Muscle layer of duodenum (tissue), 2 donors: Measurements from ENCODE around the gene BEX3.
A peak's percentile ranks its signal among the peaks of the same experiment; 100 is the strongest.

Experiments used
- H3K27ac ChIP-seq: one replicate; pipeline ENCODE4 v1.7.0; 2013; ENCODE audit warnings: mild to moderate bottlenecking, low read length
- H3K27me3 ChIP-seq: one replicate; pipeline ENCODE4 v1.7.0; 2013; ENCODE audit warnings: low read depth, mild to moderate bottlenecking, control low read depth, low read length
- H3K36me3 ChIP-seq, 2 donors: one replicate each; pipeline ENCODE4 v1.7.0; 2013; ENCODE audit warnings: low read length in 2 of 2, control low read depth in 1 of 2, mild to moderate bottlenecking in 1 of 2; ENCODE audit not compliant: insufficient read depth in 2 of 2, control insufficient read depth in 1 of 2
- H3K4me1 ChIP-seq, 2 donors: one replicate each; pipeline ENCODE4 v1.7.0; 2013; ENCODE audit warnings: low read length in 2 of 2, mild to moderate bottlenecking in 2 of 2, control low read depth in 1 of 2, moderate library complexity in 1 of 2; ENCODE audit not compliant: insufficient read depth in 2 of 2, control insufficient read depth in 1 of 2
- H3K4me3 ChIP-seq, 2 donors: one replicate each; pipeline ENCODE4 v1.7.0; 2013; ENCODE audit warnings: low read length in 2 of 2, low read depth in 1 of 2, mild to moderate bottlenecking in 1 of 2
- H3K9me3 ChIP-seq, 2 donors: one replicate each; pipeline ENCODE4 v1.7.0; 2013; ENCODE audit warnings: low read length in 2 of 2, control low read depth in 1 of 2, mild to moderate bottlenecking in 1 of 2; ENCODE audit not compliant: control insufficient read depth in 1 of 2
- donor health status: healthy.

Gene BEX3

DNA sequence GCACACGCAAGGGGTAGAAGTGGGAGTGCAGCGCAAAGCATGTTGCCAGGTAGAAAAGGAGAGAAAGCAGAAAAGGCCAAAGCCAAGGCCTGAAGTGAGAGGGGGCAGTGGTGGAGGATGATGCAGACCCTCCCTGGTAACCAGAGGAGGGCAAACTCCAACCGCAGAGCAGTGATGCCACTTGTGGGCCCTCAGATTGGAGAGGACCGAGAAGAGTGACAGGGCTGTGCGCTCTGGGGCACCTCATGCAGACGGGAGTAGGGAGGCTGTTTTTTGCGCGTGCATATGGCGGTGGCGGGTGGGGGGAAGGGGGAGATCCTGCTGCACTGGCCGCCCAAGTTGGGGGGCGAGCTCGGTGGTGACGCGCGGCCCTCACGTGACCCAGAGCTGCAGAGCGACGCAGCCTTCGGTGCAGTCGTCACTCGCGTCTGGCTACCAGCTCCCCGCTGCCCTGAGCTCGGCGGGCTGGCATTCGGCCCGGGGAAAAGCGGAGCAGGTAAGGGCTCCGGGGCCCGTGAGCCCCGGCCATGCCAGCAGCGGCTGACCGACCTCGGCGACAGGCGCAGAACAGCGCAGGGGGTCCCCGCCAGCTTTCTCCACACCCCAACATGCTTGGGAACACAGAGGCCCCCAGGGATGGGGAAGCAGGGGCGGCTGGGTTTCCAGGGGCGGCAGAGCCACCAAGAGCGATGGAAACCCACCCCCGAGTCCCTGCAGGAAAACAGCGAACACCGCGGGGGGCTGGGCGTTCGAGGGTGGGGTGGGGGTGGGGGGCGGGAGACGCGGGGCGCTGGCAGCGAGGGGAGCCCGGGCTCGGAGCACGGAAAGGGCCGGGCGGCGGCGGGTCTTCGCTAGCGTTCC lies at the start of gene BEX3:
Gene BEX3, plus strand, starts transcription at position 421 of the 861 bp plus-strand sequence. CDS start 984 bp downstream, outside the sequence.
- H3K27me3 ChIP-seq, result no peaks in the 10 kb centered on the region
- peak within 1 kb of the TSS; percentile 63 to 71 for H3K4me3 ChIP-seq

DNA sequence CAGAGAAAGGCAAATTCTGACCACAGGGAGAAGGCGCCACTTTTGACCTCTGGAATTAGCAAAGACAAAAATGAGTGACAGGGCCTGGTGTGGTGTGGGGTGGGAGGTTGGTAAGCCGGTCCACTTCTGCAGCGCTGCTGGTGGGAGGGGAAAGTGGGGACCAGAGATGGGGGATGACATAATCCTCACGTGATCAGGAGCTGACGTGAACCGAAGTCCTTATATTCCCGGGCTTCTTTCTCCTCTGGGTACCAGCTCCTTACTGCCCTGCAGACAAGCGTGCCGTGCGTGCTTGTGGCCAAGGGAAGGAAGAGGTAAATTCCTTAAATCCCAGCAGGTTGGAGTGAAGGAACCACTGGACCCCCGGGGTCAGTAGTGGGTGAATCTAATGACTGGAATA lies 46.3 kb upstream of the BEX3 start, which contains the start of gene TCEAL7:
Gene TCEAL7, plus strand, starts transcription at position 249 of the 400 bp plus-strand sequence. CDS start 1,165 bp downstream, outside the sequence.
- no peaks in the 10 kb centered on the region for H3K27me3 ChIP-seq
- H3K4me1 ChIP-seq, result peaks cover 0 to 3% of the 10 kb centered on the region in 2 donors
- H3K9me3 ChIP-seq, result no peaks in the 10 kb centered on the region
- peak within 1 kb of the TSS; percentile 31 for H3K27ac ChIP-seq
- H3K4me3 ChIP-seq, result peak within 1 kb of the TSS; percentile 52 to 59
- no peaks in the 10 kb centered on the region for H3K36me3 ChIP-seq

More for the DNA sequence above, at the start of gene BEX3:
- H3K4me1 ChIP-seq, result no peaks in the 10 kb centered on the region
- no peaks in the 10 kb centered on the region for H3K36me3 ChIP-seq
- H3K9me3 ChIP-seq, result no peaks in the 10 kb centered on the region
- H3K27ac ChIP-seq, result no peak within 1 kb of the TSS

DNA sequence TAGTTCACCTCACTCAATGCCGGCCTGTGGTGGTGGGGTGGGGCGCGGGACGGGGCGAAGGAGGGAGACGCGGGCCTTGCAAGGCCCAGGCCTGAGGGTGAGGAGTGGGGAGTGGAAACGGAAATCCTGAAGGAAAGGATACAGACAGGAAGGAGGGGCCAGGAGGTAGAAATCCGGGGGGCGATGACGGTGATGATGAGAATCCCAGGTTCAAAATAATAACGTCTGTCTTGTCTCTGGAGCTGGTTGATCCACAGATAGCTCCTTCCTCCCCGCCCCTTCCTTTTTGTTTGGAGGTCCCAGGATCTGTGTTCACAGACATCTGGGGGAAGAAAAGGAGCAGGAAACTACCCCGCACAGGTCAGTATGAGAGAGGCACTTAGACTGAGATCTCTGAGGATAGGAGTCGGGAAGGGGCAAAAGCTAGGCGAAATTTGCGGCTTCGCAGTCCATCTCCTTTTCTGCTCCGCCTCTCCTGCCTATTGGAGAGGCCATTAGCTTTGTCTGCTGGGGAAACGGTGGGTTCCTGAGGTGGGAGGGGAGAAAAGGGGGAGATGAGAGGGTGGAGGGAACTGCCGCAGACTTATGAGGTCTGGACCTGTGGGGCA lies 45.6 kb upstream of the BEX3 start:
- Histone ChIP-seq H3K4me3 (peak overlapping the region; percentile 52 to 59), H3K27me3 (no peaks in the 10 kb centered on the region), H3K36me3 (no peaks in the 10 kb centered on the region), H3K27ac (peak overlapping the region; percentile 31), H3K9me3 (no peaks in the 10 kb centered on the region), H3K4me1 (peaks cover 0 to 3% of the 10 kb centered on the region in 2 donors)

DNA sequence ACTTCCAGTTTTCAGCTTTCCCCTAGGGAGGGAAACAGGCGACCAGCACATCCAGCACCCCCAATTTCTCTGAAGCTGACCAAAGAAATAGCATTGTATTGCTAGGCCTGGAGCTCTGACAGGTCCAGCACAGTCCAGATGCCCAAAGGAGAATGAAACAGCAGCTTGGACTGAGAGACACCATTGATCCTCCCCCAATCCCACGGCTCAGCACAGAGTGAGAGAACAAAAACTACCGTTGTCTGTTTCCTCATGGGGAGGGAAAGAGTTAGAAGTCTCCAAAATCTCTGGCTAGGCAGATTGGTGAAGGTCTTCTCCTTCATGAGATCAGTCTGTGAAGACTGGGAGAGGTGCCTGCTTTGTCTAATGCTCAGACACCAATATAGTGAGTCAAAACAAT lies 37.7 kb upstream of the BEX3 start:
- no peaks in the 10 kb centered on the region for H3K4me1 ChIP-seq
- H3K27ac ChIP-seq, result no peak overlapping the region
- no peaks in the 10 kb centered on the region for H3K36me3 ChIP-seq
- no peak overlapping the region for H3K4me3 ChIP-seq
- H3K9me3 ChIP-seq, result no peaks in the 10 kb centered on the region
- no peaks in the 10 kb centered on the region for H3K27me3 ChIP-seq

- Histone ChIP-seq H3K36me3 (no peaks in the 10 kb centered on the region), H3K4me3 (no peak overlapping the region), H3K4me1 (no peaks in the 10 kb centered on the region), H3K9me3 (no peaks in the 10 kb centered on the region), H3K27me3 (no peaks in the 10 kb centered on the region), H3K27ac (no peak overlapping the region)
Measured at GRCh38 chrX:103343105-103343504, 33.2 kb upstream of the BEX3 start.

GRCh38 chrX:103344606-103345005 lies 31.7 kb upstream of the BEX3 start:
- Histone ChIP-seq H3K27ac (no peak overlapping the region), H3K4me3 (no peak overlapping the region), H3K9me3 (no peaks in the 10 kb centered on the region), H3K4me1 (no peaks in the 10 kb centered on the region), H3K27me3 (no peaks in the 10 kb centered on the region), H3K36me3 (no peaks in the 10 kb centered on the region)

DNA sequence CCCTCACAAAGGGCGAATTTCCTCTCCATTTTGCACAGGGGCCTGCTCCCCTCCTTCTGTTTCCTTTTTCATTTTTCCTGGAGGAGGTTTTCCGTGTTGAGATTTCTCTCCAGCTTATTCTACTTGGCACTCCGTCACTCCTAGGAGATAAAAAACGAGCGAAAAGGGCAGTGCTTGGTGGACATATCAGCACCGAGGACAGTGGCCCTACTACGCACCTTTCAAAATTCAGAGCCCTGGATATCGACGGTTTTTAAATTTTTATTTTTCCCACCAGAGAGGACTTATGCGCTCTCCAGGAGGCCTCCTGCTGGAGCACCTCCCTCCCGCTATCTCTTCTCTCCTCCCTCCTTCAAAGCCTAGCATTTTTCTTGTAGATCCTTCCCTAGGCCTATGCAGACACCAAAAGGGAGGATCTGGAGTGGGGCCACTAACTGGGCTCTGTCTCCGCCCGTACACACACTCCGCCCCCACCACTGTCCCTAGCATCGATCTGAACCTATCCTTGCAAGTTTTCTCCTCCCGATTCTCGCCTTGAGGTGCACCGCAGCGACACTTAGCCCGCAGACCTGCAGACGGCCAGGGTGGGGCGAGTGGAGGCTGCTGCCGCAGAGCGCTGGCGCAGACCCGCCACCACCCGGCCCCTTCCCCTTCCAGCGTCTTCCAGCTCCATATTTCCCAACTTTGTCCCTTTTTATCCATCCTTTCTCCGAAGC lies 28.5 kb upstream of the BEX3 start:
- no peaks in the 10 kb centered on the region for H3K9me3 ChIP-seq
- H3K4me1 ChIP-seq, result no peaks in the 10 kb centered on the region
- no peak overlapping the region for H3K27ac ChIP-seq
- no peak overlapping the region for H3K4me3 ChIP-seq
- H3K36me3 ChIP-seq, result no peaks in the 10 kb centered on the region
- no peaks in the 10 kb centered on the region for H3K27me3 ChIP-seq

DNA sequence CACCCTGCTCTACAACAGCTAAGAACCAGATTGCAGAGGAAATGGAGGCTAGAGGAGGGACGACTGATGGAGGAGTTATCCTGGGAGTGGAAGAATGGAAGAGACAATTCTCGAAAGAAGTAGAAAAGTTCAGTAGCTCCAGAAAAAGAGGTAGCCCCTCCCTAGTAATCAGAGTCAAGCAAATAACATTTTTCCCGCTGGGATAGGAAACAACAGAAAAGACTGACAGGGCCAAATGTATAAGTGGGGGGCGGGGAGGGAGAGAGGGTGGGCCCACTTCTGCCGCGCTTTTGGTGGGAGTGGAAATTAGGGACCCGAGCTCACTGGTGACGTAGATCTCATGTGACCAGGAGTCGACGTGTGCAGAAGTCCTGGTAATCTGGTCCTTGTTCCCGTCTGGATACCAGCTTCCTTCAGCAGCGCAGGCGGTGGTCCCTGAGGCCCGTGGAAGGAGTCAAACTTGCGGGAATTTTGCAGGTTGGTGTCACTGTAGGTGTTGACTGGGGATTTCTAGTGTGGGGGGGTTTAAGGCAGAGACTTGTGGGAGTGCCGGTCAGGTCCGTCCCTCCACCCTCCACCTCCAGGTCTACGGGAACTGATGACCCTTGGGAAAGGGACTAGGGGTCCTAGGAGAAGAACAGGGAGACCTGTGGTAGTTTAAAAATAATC lies 20.1 kb upstream of the BEX3 start, which contains the start of gene TCEAL9:
Gene TCEAL9, plus strand, starts transcription at position 377 of the 669 bp plus-strand sequence. CDS start 1,179 bp downstream, outside the sequence.
- H3K4me3 ChIP-seq, result peak within 1 kb of the TSS; percentile 69 to 80
- peak within 1 kb of the TSS; percentile 95 for H3K27ac ChIP-seq
- H3K9me3 ChIP-seq, result no peaks in the 10 kb centered on the region
- H3K27me3 ChIP-seq, result no peaks in the 10 kb centered on the region
- no peaks in the 10 kb centered on the region for H3K4me1 ChIP-seq
- H3K36me3 ChIP-seq, result peaks cover 0 to 4% of the 10 kb centered on the region in 2 donors

- H3K4me3 ChIP-seq, result peak overlapping the region; percentile 69 to 80
- H3K9me3 ChIP-seq, result no peaks in the 10 kb centered on the region
- no peaks in the 10 kb centered on the region for H3K4me1 ChIP-seq
- peaks cover 0 to 4% of the 10 kb centered on the region in 2 donors for H3K36me3 ChIP-seq
- H3K27me3 ChIP-seq, result no peaks in the 10 kb centered on the region
- H3K27ac ChIP-seq, result peak overlapping the region; percentile 95
Measured at GRCh38 chrX:103356858-103357257, 19.5 kb upstream of the BEX3 start.

DNA sequence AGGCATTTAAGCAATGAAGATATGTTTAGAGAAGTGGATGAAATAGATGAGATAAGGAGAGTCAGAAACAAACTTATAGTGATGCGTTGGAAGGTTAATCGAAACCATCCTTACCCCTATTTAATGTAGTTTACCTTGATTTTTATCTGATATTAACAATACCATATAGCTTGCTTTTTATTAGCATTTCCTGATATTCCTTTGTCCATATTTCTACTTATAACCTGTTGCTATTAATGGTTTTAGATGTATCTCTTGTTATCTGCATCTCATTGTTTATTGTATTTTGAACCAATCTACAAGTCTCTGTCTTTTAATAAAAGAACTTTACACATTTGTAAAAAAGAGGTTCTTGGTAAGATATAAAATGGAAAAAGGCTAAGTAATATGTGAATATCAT lies 18.5 kb upstream of the BEX3 start:
- H3K4me3 ChIP-seq, result peak overlapping the region; percentile 69 to 80
- no peak overlapping the region for H3K27ac ChIP-seq
- H3K9me3 ChIP-seq, result no peaks in the 10 kb centered on the region
- H3K27me3 ChIP-seq, result no peaks in the 10 kb centered on the region
- H3K4me1 ChIP-seq, result no peaks in the 10 kb centered on the region
- H3K36me3 ChIP-seq, result peaks cover 0 to 4% of the 10 kb centered on the region in 2 donors
